HT-29 (cell line): ENCODE measurements around the gene GLRX3. TPM values are rescaled to one million over a fixed set of nuclear protein-coding genes. Genes with fewer than 3 reads are reported as not detected.
"Not testable (repeated sequence)": the region's sequence is repeated elsewhere in the genome, so short reads cannot be mapped to it uniquely, and the experiment has no call there.

ENCODE experiments used
- DNase-seq: peaks from one replicate; pipeline ENCODE4 v3.0.0-alpha.2; 2015; ENCODE audit warnings: low spot score
- total RNA-seq: library from RNA; depleted of rRNA; stranded (reverse); fragments of >200 nt; shearing (Covaris generic); gene quantifications from 2 replicates; pipeline ENCODE4 v1.2.3, GENCODE V29; 2014; rRNA removed

The GLRX3 gene
- 62.5 and 77.0 TPM in 2 replicates for total RNA-seq

DNA sequence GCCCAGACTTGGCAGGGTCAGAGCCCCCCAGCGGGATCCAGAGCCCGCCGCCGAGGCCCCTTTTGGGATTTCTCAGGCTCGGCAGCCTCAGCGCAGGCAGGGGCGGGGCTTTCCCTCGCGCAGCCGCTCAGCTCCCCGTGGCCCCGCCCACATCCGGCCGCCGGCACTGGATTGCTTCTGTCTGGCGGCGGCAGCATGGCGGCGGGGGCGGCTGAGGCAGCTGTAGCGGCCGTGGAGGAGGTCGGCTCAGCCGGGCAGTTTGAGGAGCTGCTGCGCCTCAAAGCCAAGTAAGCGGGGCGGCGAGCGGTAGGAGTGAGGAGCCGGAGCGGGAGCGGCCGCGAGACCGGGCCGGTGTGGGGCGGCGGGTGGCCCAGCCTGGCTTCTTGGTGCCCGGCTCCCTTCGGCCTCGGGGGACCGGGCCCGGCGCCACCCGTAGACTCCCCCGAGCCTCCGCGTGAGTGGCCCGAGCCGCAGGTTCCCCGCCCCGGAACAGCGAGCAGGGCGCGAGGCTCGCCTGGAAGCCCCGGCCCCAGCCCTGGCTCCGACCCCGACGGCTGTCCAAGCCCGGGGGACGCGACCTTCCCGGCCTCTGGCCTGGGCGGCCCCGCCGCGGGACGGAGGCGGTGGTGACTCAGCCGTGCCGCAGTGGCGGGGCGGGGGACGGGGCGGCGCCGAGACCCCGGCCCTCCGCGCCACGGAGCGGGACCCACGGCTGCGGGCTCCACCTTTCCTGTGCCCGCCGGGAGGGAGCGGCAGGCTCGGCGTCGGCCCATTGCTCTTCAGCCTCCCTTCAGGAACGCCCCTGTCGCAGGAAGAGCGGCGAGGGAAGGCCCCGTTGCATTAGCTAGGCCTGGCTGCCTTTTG lies at the start of gene GLRX3:
GLRX3 (plus strand) TSS at position 166 of the 864 bp plus-strand sequence; CDS start at position 196, 30 bp downstream.
- DNase-seq = peak; percentile 84

DNA sequence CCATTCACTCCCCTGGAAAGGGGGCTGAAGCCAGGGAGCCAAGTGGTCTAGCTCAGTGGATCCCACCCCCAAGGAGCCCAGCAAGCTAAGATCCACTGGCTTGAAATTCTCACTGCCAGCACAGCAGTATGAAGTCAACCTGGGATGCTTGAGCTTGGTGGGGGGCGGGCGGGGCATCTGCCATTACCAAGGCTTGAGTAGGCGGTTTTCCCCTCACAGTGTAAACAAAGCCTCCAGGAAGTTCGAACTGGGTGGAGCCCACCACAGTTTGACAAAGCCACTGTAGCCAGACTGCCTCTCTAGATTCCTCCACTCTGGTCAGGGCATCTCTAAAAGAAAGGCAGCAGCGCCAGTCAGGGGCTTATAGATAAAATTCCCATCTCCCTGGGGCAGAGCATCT lies 45.6 kb upstream of the GLRX3 start:
- DNase-seq = peak; percentile 25

DNA sequence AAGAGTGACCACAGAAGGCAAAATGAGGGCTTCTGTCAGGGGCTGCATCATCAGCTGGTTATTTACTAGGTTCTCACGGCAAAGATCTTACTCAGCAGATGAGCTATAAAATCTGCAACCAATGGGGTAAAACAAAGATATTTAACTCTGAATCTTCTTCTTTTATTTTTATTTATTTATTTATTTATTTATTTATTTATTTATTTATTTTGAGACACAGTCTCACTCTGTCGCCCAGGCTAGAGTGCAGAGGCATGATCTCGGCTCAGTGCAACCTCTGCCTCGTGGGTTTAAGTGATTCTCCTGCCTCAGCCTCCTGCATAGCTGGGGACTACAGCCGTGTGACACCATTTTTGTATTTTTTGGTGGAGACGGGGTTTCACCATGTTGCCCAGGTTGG lies 36.8 kb upstream of the GLRX3 start:
- no peak for DNase-seq

DNA sequence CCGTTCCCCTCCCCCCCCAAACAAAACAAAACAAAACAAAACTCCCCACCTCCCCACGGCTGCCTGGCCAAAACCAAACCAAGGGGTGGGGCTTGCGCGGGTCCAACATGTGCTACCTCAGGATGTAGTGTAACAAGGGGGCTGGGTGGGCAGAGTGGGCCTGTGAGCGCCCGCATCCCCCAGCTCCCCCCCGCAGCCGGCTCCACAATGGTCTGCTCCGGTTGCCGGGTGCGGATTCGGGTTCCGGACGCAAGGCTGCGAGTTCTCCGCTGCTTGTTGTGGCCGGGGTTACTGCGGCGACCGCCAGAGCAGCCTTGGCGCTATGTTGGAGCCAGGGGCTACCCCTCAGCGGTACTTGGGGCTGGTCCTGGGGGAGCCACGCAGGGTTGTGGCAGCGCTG lies 30.5 kb upstream of the GLRX3 start:
- no peak for DNase-seq

DNA sequence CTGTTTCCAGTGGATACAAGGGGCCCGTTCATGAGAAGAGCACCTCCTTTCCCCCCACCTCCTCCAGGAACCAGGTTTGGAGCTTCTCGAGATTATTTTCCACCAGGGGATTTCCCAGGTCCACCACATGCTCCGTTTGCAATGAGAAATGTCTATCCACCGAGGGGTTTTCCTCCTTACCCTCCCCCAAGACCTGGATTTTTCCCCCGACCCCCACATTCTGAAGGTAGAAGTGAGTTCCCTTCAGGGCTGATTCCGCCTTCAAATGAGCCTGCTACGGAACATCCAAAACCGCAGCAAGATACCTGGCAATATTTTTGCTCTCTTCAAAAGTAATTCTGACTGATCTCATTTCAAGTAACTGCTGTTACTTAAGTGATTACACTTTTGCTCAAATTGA lies 28.0 kb upstream of the GLRX3 start:
- DNase-seq = not testable (repeated sequence)

DNA sequence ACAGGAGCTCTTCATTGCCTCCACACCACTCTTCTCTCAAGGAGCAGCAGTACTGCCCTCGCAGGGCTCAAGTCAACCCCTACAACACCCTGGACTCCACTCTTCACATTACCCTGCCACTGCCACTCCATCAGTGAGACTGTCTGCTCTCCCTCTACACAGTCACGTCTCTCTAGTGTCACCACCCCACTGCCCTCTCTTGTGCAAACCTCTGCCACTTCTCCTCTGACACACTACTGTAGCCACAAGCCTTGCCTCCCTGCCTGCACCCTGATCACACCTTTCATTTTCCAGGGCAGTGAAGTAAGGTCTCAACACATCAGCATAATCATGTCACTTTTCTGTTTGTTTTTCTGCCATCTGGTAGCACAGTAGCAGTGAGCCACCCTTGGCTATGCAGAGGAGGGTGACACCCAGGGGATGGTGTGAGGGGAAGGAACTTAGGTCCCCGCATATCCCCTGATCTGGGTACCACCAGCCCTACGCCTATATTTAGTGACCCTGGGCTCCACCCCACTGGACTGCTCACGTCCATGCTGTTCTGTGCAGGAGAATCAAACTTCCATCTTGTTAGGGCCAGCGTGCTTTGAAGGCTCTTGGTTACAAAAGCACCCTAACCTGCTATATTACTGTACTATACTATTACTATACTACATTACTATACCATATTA lies 27.1 kb upstream of the GLRX3 start:
- no peak for DNase-seq

DNA sequence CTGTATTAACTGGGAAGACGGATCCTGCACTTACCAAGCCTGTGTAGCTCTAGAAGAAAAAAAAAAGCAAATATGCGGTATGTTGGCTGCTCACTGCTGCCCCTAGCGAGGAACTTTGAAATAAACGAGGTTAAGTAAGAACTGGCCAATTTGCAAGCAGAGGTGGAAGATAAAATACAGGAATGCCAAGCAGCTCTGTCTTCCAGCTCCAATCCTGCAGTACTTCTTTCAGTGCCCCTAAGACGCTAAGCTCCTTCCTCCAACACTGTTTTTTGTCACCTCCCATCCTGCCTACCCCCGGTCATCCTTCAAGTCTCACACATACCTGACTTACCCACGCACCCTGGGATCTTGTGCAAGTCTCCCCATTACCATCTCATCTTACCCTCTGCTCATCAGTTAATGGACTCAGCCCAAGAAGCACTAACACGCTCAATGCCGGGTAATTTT lies 26.4 kb upstream of the GLRX3 start:
- DNase-seq = peak; percentile 89

DNA sequence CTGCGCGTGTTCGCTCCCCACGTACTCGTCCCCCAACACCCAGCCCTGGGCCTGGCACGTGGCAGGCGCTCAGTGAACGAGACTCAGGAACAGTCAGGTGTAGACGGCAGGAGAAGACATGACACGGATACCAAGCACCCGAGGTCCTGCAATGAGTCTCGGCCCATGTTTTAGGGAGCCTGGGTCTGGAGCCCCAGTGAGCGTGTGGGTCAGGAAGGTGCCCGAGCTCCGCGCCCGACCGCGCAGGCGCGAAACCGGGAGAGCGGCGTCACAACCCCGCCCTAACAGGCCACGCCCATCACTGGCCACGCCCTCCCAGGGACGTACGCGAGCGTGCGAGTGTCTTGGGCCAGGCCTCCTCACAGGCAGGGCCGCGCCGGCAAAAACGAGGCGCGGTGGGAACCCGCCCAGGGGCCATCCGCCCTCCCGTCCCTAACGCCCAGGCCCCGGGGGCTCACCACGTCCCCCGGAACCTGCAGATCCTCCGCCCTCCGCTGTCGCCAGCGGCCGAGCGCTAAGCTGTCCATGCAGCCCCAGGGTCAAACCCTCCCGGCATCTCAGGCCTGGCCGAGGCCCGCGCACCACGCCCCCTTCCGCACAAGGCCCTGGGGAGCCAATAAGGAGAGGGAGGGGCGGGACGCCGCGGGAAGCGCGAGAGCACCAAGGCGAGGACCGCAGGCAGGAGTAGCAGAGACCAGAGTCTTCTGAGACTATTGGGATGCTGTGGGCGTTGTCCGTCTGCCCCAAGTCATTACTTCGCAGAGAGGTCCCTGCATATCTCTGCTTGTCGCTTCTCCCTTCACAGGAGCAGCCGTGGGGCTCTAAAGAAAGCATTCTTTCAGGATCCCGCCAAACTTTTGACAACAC lies 25.7 kb upstream of the GLRX3 start, which contains the start of gene C10orf143:
C10orf143 (minus strand) TSS at position 585 of the 867 bp plus-strand sequence; CDS start at position 527, 58 bp downstream.
- DNase-seq = peak; percentile 93

DNA sequence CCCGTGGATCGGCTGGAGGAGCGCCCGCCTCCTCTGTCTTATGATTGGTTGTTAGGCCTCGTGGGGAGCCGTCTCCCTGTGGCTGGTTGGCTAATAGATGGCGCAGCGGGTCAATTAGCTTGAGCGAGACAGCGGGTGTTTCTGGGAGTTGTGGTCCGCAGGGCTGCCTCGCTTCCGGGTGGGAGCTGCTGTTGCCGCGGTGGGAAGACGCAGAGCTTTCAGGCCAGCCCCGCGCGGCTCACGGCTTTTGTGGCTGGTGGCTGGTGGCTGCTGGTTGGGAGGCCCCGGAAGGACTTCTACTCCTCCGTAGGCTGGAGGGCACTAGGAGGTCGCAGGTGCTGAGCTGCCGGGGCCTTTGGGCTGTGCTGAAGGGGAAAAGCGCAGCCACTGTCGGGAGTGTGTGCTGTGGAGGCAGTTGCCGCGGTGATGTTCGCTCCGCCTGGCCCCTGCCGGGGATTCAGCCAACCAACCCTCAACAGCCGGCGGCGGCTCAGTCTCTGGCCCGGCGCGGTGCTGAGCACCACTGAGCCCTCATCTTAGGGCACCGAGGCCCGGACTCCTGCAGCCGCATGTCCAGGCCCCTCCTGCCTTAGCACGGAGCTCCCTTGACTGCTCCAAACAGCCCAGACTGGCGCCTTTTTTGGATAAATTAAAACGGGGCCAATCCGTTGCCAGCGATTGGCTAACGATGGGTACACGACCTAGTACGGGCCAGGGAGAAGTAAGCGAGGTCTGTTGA lies 24.9 kb upstream of the GLRX3 start:
- DNase-seq = peak; percentile 96

DNA sequence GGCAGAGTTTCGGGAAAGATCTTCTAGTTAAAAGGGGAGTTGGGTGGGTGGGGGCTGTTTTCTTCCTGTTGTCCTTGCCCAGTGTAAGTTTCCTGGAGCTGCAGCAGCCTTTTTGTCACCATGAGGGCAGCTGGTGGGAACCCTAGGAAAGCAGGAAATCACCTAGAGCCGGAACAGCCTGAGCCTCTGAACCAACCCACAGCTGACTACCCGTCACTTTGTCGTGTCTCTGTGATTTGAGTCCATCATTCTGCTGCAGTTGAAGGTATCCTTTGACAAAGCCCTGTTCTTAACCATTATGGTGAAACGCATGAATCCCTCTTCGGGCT lies 24.4 kb upstream of the GLRX3 start:
- DNase-seq = no peak

DNA sequence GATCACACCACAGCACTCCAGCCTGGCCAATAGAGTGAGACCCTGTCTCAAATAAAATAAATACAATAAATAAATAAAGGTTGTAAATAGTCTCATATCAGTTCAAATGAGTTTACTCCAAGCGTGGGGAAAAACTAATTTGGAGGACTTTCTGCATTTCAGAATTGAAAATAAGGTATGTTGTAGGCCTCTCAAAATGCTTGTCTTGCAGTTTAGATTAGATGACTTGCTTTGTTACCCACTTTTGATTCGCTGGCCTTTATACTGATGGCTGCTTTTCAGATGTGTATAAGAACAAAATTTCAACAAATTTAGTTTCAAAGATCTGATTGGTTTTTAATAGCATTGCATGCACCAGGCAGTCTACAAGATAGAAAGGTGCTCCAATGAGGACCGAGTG lies 23.4 kb upstream of the GLRX3 start:
- DNase-seq = no peak

DNA sequence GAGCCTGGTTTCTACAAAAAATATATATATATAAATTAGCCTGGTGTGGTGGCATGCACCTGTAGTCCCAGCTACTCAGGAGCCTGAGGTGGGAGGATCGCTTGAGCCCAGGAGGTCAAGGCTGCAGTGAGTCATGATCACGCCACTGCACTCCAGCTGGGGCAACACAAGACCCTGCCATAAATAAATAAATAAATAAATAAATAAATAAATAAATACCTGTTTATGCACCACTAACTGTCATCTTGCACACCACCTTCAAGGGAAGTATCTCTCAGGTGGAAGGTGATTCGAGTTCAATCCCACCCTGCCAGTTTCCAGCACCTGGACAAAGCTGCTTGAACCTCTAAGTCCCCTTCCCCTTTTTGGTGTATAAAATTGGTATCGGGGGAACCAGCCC lies 19.2 kb upstream of the GLRX3 start:
- DNase-seq = not testable (repeated sequence)

DNA sequence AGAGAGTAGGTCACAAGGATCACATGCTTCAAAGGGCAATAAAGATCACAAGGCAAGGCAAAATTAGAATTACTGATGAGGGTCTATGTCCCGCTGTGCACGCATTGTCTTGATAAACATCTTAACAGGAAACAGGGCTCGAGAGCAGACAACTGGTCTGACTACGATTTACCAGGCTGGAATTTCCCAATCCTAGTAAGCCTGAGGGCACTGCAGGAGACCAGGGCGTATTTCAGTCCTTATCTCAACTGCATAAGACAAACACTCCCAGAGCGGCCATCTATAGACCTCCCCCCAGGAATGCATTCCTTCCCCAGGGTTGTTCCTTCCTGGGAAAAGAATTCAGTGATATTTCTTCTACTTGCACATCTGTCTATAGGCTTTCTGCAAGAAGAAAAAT lies 18.7 kb upstream of the GLRX3 start:
- DNase-seq = not testable (repeated sequence)

DNA sequence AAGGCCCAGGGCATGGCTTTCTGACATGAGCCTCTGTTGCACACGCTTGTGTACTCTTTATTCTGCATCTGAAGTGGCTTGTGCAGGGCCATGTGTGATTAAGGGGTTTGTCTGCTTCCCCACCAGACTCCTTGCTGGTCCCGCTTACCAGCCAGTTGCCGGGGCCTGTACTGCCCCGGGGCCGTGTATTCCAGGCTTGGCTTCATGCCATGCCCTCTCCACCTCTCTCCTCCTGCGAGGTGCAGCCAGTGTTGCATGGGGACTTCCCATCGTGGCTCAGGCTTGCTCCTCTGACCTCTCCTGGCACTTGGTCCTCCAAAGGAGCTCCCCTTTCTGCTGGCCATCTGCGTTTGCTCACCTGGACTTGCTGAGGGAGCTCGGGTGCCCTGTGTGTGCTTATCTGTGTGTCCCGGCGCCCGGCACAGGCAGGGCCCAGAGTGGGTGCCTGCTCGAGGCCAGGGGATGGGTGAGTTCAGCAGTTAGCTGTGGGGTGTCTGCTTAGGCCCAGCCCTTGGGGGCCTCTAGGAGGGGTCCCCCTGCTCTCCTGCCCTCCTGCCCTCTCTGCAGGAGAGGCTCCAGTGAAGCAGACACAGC lies 14.6 kb upstream of the GLRX3 start:
- DNase-seq = no peak

DNA sequence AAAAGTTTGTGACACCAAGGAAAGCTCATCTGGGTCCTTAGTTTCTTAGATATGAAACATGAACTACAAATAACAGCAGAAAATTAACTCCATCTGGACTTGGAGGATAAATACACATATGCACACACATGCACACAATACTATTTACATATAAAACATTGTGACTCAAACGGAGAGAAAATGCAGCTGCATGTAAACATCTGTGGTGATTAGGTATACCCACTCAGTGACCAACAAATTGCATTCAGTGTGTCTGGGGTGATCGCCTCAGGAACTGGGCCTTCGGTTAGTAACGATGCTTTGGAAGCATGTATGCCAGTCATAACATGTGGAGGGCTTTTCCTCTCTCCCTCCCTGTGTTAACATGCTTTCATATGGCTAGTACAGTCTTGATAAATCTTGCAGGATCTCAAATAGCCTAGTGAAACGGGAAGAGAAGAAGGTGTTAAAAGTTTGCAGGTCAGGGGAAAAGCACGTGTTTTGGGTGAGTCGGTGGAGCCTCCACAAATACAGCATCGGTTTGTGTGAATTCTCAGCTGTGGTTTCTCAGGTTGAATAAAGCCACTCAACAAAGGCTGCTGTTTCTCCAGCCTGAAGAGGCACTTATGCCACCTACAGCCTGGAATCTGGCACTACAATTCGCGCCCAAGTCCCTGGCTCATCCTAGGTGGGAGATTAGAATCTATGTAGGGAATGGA lies 8.7 kb upstream of the GLRX3 start:
- peak; percentile 74 for DNase-seq

DNA sequence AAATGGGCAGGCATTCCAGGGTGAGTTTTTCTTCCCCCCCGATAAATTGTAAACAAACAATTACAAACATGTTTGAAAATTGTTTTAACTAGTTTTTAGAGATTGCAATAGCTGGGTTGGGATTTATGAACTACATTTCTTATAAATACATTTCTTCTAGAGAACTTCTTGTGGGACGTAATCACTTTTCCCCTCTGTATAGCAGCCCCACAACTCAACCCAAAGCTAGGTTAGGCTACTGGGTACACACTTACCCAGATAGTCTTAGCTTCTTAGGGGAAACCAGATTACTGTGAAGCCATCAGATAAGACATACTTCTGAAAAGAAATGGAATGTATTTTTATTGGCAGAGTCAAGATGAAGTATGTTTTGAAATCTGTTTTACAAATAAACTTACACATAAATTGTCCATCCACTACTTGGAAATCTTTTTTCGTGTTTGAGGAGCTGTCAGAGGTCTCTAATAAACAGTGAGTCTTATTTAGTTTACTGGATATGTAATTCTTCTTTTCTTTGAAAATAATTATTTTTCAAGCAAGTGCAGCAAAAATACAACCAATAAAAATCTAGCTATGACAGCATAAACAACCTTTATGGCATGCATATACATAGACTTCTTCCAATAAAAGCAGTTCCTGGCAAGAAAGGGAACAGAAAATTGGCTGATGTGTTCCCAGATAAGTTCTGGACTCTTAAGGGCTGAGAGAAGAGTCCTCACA lies 8.0 kb upstream of the GLRX3 start:
- DNase-seq = no peak

DNA sequence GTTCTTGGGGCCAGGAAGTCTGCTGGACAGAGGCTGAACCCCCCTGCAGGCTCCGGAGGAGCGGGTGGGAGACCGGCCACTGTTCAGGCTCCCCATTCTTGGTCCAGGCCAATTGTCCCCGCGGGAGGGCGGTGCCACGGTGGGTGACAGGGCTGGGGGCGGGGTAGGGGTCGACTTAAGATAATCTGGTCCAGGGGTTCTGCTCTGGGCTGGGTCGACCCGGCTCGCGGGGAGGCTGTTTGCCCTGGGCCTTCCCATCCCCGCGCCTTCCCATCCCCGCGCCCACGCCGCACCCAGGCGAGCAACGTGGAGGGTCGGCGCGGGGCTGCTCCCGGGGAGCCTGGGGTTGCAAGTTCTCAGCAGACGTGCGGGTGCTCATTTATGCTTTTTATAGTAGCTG lies 7.3 kb upstream of the GLRX3 start:
- DNase-seq = no peak

DNA sequence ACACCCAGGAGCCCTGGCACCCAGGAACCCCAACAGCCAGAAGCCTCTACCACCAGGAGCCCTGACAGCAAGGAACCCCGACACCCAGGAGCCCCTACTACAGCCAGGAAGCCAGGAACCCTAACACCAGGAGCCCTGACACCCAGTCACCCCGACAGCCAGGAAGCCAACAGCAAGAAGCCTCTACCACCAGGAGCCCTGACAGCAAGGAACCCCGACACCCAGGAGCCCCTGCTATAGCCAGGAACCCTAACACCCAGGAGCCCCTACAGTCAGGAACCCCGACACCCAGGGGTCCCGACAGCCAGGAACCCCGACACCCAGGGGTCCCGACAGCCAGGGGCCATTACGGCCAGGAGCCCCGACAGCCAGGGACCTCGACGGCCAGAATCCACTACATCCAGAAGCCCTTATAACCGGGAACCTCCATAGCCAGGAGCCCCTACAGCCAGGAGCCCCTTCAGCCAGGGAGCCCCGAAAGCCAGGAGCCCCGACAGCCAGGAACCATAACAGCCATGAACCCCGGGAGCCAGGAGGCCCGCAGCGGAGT lies 440 bp upstream of the GLRX3 start:
- DNase-seq = no peak

DNA sequence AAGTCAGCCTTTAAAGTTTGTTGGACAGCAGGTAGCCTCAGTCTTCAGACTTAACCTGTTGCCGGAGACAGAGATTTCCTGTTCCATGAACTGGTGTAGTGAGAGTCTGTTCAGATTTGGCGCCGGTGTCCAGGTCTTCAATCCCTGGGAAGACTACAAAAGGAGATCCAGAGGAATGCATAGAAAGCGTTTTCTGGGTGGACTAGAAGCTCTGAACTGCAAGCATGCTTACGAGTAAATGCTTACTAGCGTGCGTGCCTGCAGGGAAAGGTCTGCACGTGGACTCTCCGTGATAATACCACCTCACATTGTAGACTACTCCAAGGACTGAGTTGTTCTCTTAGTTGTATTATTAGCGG lies 878 bp downstream of the GLRX3 start:
- peak; percentile 51 for DNase-seq
